Activated gamma-delta T cell treated with Interleukin-2 at 50 U/mL for 16 hours (primary cell): Measurements from ENCODE around the gene NDUFC1.

Experiments
- DNase-seq: peaks from one replicate; pipeline ENCODE4 v3.0.0-alpha.2; 2020

The NDUFC1 gene

GRCh38 chr4:139245590-139245989 lies 56.7 kb downstream of the NDUFC1 start:
- no peak for DNase-seq

- no peak for DNase-seq
Observed at GRCh38 chr4:139243448-139244365, 58.6 kb downstream of the NDUFC1 start.

GRCh38 chr4:139242511-139243051 lies 59.7 kb downstream of the NDUFC1 start:
- no peak for DNase-seq

- no peak for DNase-seq
Observed at GRCh38 chr4:139241784-139242151, 60.5 kb downstream of the NDUFC1 start.

GRCh38 chr4:139241086-139241783 lies 61.0 kb downstream of the NDUFC1 start:
- DNase-seq = no peak
